WTC11 (cell line): Measurements from ENCODE around the gene LRRC32. TPM values are rescaled to one million over a fixed set of nuclear protein-coding genes. Genes with fewer than 3 reads are reported as not detected.

Experiments
- CREB1 ChIP-seq: sonication (generic); formaldehyde crosslinking; IDR thresholded peaks from 2 replicates; pipeline ENCODE4 v1.8.0; 2023; ENCODE audit warnings: mild to moderate bottlenecking, missing genetic modification reagents
- CREM ChIP-seq: sonication (generic); formaldehyde crosslinking; IDR thresholded peaks from 2 replicates; pipeline ENCODE4 v1.8.1; 2022; ENCODE audit warnings: mild to moderate bottlenecking, missing genetic modification reagents, moderate library complexity
- E2F1 ChIP-seq: sonication (generic); formaldehyde crosslinking; IDR thresholded peaks from 2 replicates; pipeline ENCODE4 v1.8.0; 2022; ENCODE audit warnings: mild to moderate bottlenecking, missing genetic modification reagents
- E2F5 ChIP-seq: sonication (generic); formaldehyde crosslinking; IDR thresholded peaks from 2 replicates; pipeline ENCODE4 v1.8.1; 2022; ENCODE audit warnings: mild to moderate bottlenecking, moderate library complexity, missing genetic modification reagents
- ERG ChIP-seq: fragments of 250-450 bp; sonication (Bioruptor Pico); IDR thresholded peaks from 2 replicates; pipeline ENCODE4 v1.8.0; 2021; ENCODE audit warnings: mild to moderate bottlenecking
- ETV6 ChIP-seq: sonication (generic); formaldehyde crosslinking; IDR thresholded peaks from 2 replicates; pipeline ENCODE4 v1.8.1; 2022; ENCODE audit warnings: mild to moderate bottlenecking, missing genetic modification reagents
- FOXJ3 ChIP-seq: sonication (generic); formaldehyde crosslinking; IDR thresholded peaks from 2 replicates; pipeline ENCODE4 v1.9.0; 2021; ENCODE audit warnings: missing genetic modification reagents, mild to moderate bottlenecking, borderline replicate concordance
- FOXP1 ChIP-seq: sonication (generic); formaldehyde crosslinking; IDR thresholded peaks from 2 replicates; pipeline ENCODE4 v1.8.0; 2022; ENCODE audit warnings: missing genetic modification reagents, mild to moderate bottlenecking, moderate library complexity, borderline replicate concordance
- GRHL2 ChIP-seq: fragments of 250-450 bp; sonication (Bioruptor Pico); IDR thresholded peaks from 2 replicates; pipeline ENCODE4 v1.8.0; 2022; ENCODE audit warnings: mild to moderate bottlenecking, moderate library complexity; ENCODE audit not compliant: insufficient replicate concordance, severe bottlenecking
- HMGXB4 ChIP-seq: sonication (generic); formaldehyde crosslinking; IDR thresholded peaks from 2 replicates; pipeline ENCODE4 v1.8.1; 2023; ENCODE audit warnings: mild to moderate bottlenecking, moderate library complexity, missing genetic modification reagents
- IRF1 ChIP-seq: sonication (generic); formaldehyde crosslinking; IDR thresholded peaks from 2 replicates; pipeline ENCODE4 v1.8.0; 2023; ENCODE audit warnings: missing genetic modification reagents
- JUN ChIP-seq: sonication (generic); formaldehyde crosslinking; IDR thresholded peaks from 2 replicates; pipeline ENCODE4 v1.8.0; 2023; ENCODE audit warnings: mild to moderate bottlenecking, missing genetic modification reagents
- KAT7 ChIP-seq: sonication (generic); formaldehyde crosslinking; IDR thresholded peaks from 2 replicates; pipeline ENCODE4 v1.8.1; 2023; ENCODE audit warnings: missing genetic modification reagents, mild to moderate bottlenecking, borderline replicate concordance
- MAX ChIP-seq: sonication (generic); formaldehyde crosslinking; IDR thresholded peaks from 2 replicates; pipeline ENCODE4 v1.8.0; 2022; ENCODE audit warnings: mild to moderate bottlenecking, missing genetic modification reagents
- MYBL2 ChIP-seq: sonication (generic); formaldehyde crosslinking; IDR thresholded peaks from 2 replicates; pipeline ENCODE4 v1.8.1; 2023; ENCODE audit warnings: mild to moderate bottlenecking, moderate library complexity, missing genetic modification reagents
- NFATC4 ChIP-seq: fragments of 250-450 bp; sonication (Bioruptor Pico); IDR thresholded peaks from 2 replicates; pipeline ENCODE4 v1.9.0; 2021; ENCODE audit warnings: mild to moderate bottlenecking
- NR1H2 ChIP-seq: sonication (generic); formaldehyde crosslinking; IDR thresholded peaks from 2 replicates; pipeline ENCODE4 v1.9.0; 2021; ENCODE audit warnings: mild to moderate bottlenecking, moderate library complexity, missing genetic modification reagents
- OVOL2 ChIP-seq: fragments of 250-450 bp; sonication (Bioruptor Pico); IDR thresholded peaks from 2 replicates; pipeline ENCODE4 v1.9.0; 2021; ENCODE audit warnings: mild to moderate bottlenecking, borderline replicate concordance
- RORB ChIP-seq: fragments of 250-450 bp; sonication (Bioruptor Pico); IDR thresholded peaks from 2 replicates; pipeline ENCODE4 v1.9.0; 2021; ENCODE audit warnings: mild to moderate bottlenecking
- SOX15 ChIP-seq: fragments of 250-450 bp; sonication (Bioruptor Pico); IDR thresholded peaks from 2 replicates; pipeline ENCODE4 v1.9.0; 2021; ENCODE audit warnings: mild to moderate bottlenecking
- SP1 ChIP-seq: sonication (generic); formaldehyde crosslinking; conservative IDR thresholded peaks from 2 replicates; pipeline ENCODE4 v1.8.1; 2022; ENCODE audit warnings: missing genetic modification reagents
- STAT6 ChIP-seq: sonication (generic); formaldehyde crosslinking; conservative IDR thresholded peaks from 2 replicates; pipeline ENCODE4 v1.8.1; 2023; ENCODE audit warnings: mild to moderate bottlenecking, low read depth, missing genetic modification reagents, moderate library complexity
- USF1 ChIP-seq: sonication (generic); formaldehyde crosslinking; IDR thresholded peaks from 2 replicates; pipeline ENCODE4 v1.8.0; 2022; ENCODE audit warnings: mild to moderate bottlenecking, missing genetic modification reagents
- ZBTB43 ChIP-seq: sonication (generic); formaldehyde crosslinking; IDR thresholded peaks from 2 replicates; pipeline ENCODE4 v1.8.1; 2023; ENCODE audit warnings: mild to moderate bottlenecking, missing genetic modification reagents
- ZNF317 ChIP-seq: sonication (generic); formaldehyde crosslinking; IDR thresholded peaks from 2 replicates; pipeline ENCODE4 v1.8.1; 2023; ENCODE audit warnings: low read depth, mild to moderate bottlenecking, moderate library complexity, missing genetic modification reagents, borderline replicate concordance
- ZNF512 ChIP-seq: sonication (generic); formaldehyde crosslinking; IDR thresholded peaks from 2 replicates; pipeline ENCODE4 v1.8.1; 2022; ENCODE audit warnings: missing genetic modification reagents, borderline replicate concordance
- total RNA-seq: library from RNA; stranded (reverse); gene quantifications from 3 replicates; pipeline ENCODE4 v1.2.3, GENCODE V29; 2021

LRRC32 gene
- total RNA-seq, 1 experiment from 2014 or later, result 0.74 TPM

- TF ChIP-seq RORB (no peak), KAT7 (no peak), ZNF512 (CRISPR knock-in tag) (no peak), SP1 (CRISPR knock-in tag) (peak; percentile 77), ERG (CRISPR knock-in tag) (no peak), USF1 (CRISPR knock-in tag) (0 out of 2 replicates have a peak, but pooled peaks have one; percentile 24), E2F5 (CRISPR knock-in tag) (peak; percentile 47; the same call in 1 of the 2 replicates), CREM (CRISPR knock-in tag) (peak; percentile 22; the same call in 1 of the 2 replicates), SOX15 (CRISPR knock-in tag) (no peak), CREB1 (no peak), JUN (CRISPR knock-in tag) (no peak), ZBTB43 (CRISPR knock-in tag) (no peak), NR1H2 (CRISPR knock-in tag) (no peak), FOXP1 (0 out of 2 replicates have a peak, but pooled peaks have one; percentile 13), GRHL2 (CRISPR knock-in tag) (no peak), ZNF317 (CRISPR knock-in tag) (no peak), MAX (CRISPR knock-in tag) (0 out of 2 replicates have a peak, but pooled peaks have one; percentile 28), FOXJ3 (CRISPR knock-in tag) (no peak), ETV6 (CRISPR knock-in tag) (no peak), IRF1 (CRISPR knock-in tag) (no peak), HMGXB4 (CRISPR knock-in tag) (peak; percentile 63; the same call in 1 of the 2 replicates), OVOL2 (CRISPR knock-in tag) (no peak), STAT6 (CRISPR knock-in tag) (no peak), MYBL2 (CRISPR knock-in tag) (no peak), E2F1 (CRISPR knock-in tag) (no peak), NFATC4 (no peak)
Measured at GRCh38 chr11:76670485-76671236, at the start of gene LRRC32 (continued).
